ENCODE data around the gene VPS25.
"Not testable (repeated sequence)": the region's sequence is repeated elsewhere in the genome, so short reads cannot be mapped to it uniquely, and the experiment has no call there.

DNA sequence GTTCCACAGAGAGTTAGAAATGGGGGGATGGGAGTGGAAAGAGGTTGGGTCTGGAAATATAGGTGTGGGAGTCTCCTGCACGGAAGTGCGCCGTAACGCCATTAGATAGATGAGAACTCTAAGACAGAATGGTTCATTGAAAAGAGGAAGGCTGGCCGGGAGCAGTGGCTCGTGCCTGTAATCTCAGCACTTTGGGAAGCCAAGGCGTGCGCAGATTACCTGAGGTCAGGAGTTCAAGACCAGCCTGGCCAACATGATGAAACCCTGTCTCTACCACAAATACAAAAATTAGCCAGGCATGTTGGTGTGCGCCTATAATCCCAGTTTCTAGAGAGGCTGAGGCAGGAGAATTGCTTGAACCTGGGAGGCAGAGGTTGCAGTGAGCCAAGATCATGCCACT, 5.2 kb upstream of the VPS25 start:
- TF ChIP-seq CTCF, POLR2A, EP300 (IDR thresholded peaks at IDR 0.05): not testable (repeated sequence)
